Activated T-cell treated with anti-CD3 and anti-CD28 coated beads, Interleukin-2, amount 50 U/mL, for 72 hours (primary cell): Measurements from ENCODE around the gene CDC20B. TPM values are rescaled to one million over a fixed set of nuclear protein-coding genes. Genes with fewer than 3 reads are reported as not detected.
"Not testable (repeated sequence)": the region's sequence is repeated elsewhere in the genome, so short reads cannot be mapped to it uniquely, and the experiment has no call there.

ENCODE experiments used
- ATAC-seq, 2 donors: fragments of 150-1000 bp; cut with Tn5 transposase; replicated peaks in 1 of 2; 2 replicates each; pipeline ENCODE4 v1.10.0; 2021; ENCODE audit warnings: moderate library complexity in 2 of 2, mild to moderate bottlenecking in 1 of 2
- DNase-seq, 2 donors: peaks; one replicate each; pipeline ENCODE4 v3.0.0; 2021 to 2022; ENCODE audit warnings: mixed read lengths in 1 of 2
- H3K27ac Mint-ChIP-seq: one replicate; pipeline ENCODE4 v1.8.0; 2022; ENCODE audit warnings: mild to moderate bottlenecking, moderate library complexity, mixed read lengths
- H3K27me3 Mint-ChIP-seq: one replicate; pipeline ENCODE4 v1.8.0; 2022; ENCODE audit warnings: low read depth, mixed read lengths
- H3K36me3 Mint-ChIP-seq, 2 donors: one replicate each; pipeline ENCODE4 v1.8.0; 2022; ENCODE audit warnings: mixed read lengths in 2 of 2, mild to moderate bottlenecking in 1 of 2; ENCODE audit not compliant: insufficient read depth in 2 of 2
- H3K4me1 Mint-ChIP-seq: one replicate; pipeline ENCODE4 v1.8.0; 2022; ENCODE audit warnings: low read depth, mixed read lengths
- H3K4me3 Mint-ChIP-seq, 2 donors: one replicate each; pipeline ENCODE4 v1.8.0; 2022; ENCODE audit warnings: mild to moderate bottlenecking in 2 of 2, mixed read lengths in 2 of 2, moderate library complexity in 2 of 2
- H3K9me3 Mint-ChIP-seq, 2 donors: one replicate each; pipeline ENCODE4 v1.8.0; 2022; ENCODE audit warnings: mixed read lengths in 2 of 2
- total RNA-seq, 2 donors: library from RNA; stranded (reverse); gene quantifications; one replicate each; pipeline ENCODE4 v1.2.3, GENCODE V29; 2022

Gene CDC20B
- total RNA-seq, 2 donors from 2014 or later: 0.07 to 0.10 TPM

GRCh38 chr5:55105976-55106375 lies 67.0 kb downstream of the CDC20B start:
- not testable (repeated sequence) for ATAC-seq, H3K9me3 Mint-ChIP-seq, H3K27ac Mint-ChIP-seq, DNase-seq, H3K4me3 Mint-ChIP-seq, H3K36me3 Mint-ChIP-seq
- H3K27me3 Mint-ChIP-seq: peaks cover 20% of the 10 kb centered on the region
- peaks cover 37% of the 10 kb centered on the region for H3K4me1 Mint-ChIP-seq

GRCh38 chr5:55104946-55105701 lies 67.9 kb downstream of the CDC20B start:
- H3K27me3 Mint-ChIP-seq: peaks cover 20% of the 10 kb centered on the region
- H3K4me1 Mint-ChIP-seq: peaks cover 43% of the 10 kb centered on the region
- peaks cover 0 to 9% of the 10 kb centered on the region in 2 donors for H3K9me3 Mint-ChIP-seq
- H3K4me3 Mint-ChIP-seq: peak overlapping the region in 1 of 2 donors; percentile 60
- DNase-seq (no peak), ATAC-seq (no peak)
- peaks cover 8 to 9% of the 10 kb centered on the region in 2 donors for H3K36me3 Mint-ChIP-seq
- H3K27ac Mint-ChIP-seq: peak overlapping the region; percentile 58

GRCh38 chr5:55104036-55104772 lies 68.8 kb downstream of the CDC20B start:
- DNase-seq: no peak
- no peak for ATAC-seq
- Mint-ChIP-seq H3K4me3 (peak overlapping the region in 1 of 2 donors; percentile 60), H3K9me3 (peaks cover 2 to 11% of the 10 kb centered on the region in 2 donors), H3K27ac (peak overlapping the region; percentile 58), H3K36me3 (peaks cover 12% of the 10 kb centered on the region in 2 donors), H3K27me3 (peaks cover 22% of the 10 kb centered on the region), H3K4me1 (peaks cover 43% of the 10 kb centered on the region)

GRCh38 chr5:55102348-55102747 lies 70.6 kb downstream of the CDC20B start, which contains the start of gene GZMA:
GZMA (plus strand) TSS chr5:55102646; CDS start chr5:55102683, 37 bp downstream.
- peaks cover 2 to 15% of the 10 kb centered on the region in 2 donors for H3K9me3 Mint-ChIP-seq
- ATAC-seq (peak; percentile 77 to 80), DNase-seq (peak; percentile 8 to 31)
- H3K27ac Mint-ChIP-seq: peak within 1 kb of the TSS; percentile 84
- peaks cover 18 to 25% of the 10 kb centered on the region in 2 donors for H3K36me3 Mint-ChIP-seq
- peak within 1 kb of the TSS; percentile 83 to 89 for H3K4me3 Mint-ChIP-seq
- H3K27me3 Mint-ChIP-seq: peaks cover 31% of the 10 kb centered on the region
- H3K4me1 Mint-ChIP-seq: peaks cover 46% of the 10 kb centered on the region

- Mint-ChIP-seq H3K4me3 (peak overlapping the region; percentile 83 to 89), H3K27me3 (peaks cover 31% of the 10 kb centered on the region), H3K4me1 (peaks cover 52% of the 10 kb centered on the region), H3K9me3 (peaks cover 2 to 15% of the 10 kb centered on the region in 2 donors), H3K36me3 (peaks cover 18 to 28% of the 10 kb centered on the region in 2 donors), H3K27ac (peak overlapping the region; percentile 84)
- ATAC-seq (peak; percentile 87 to 88), DNase-seq (peak; percentile 15 to 16)
Observed at GRCh38 chr5:55101556-55102276, 71.3 kb downstream of the CDC20B start.

- Mint-ChIP-seq H3K4me1 (peaks cover 58% of the 10 kb centered on the region), H3K9me3 (peaks cover 2 to 15% of the 10 kb centered on the region in 2 donors), H3K36me3 (peaks cover 15 to 28% of the 10 kb centered on the region in 2 donors), H3K4me3 (peak overlapping the region in 1 of 2 donors; percentile 89), H3K27me3 (peaks cover 31% of the 10 kb centered on the region)
- not testable (repeated sequence) for H3K27ac Mint-ChIP-seq, DNase-seq
- ATAC-seq: peak; percentile 23 to 31
Observed at GRCh38 chr5:55101148-55101547, 71.8 kb downstream of the CDC20B start.

- Mint-ChIP-seq H3K27me3 (peaks cover 16% of the 10 kb centered on the region), H3K9me3 (peaks cover 2 to 15% of the 10 kb centered on the region in 2 donors), H3K36me3 (peaks cover 15 to 28% of the 10 kb centered on the region in 2 donors), H3K4me1 (peaks cover 39% of the 10 kb centered on the region), H3K4me3 (peak overlapping the region in 1 of 2 donors; percentile 33), H3K27ac (no peak overlapping the region)
- no peak for DNase-seq
- ATAC-seq: peak in 1 of 2 donors; percentile 23
Observed at GRCh38 chr5:55096861-55097260, 76.1 kb downstream of the CDC20B start.

GRCh38 chr5:55096182-55096581 lies 76.8 kb downstream of the CDC20B start:
- Mint-ChIP-seq H3K36me3 (peaks cover 15 to 28% of the 10 kb centered on the region in 2 donors), H3K9me3 (peaks cover 2 to 14% of the 10 kb centered on the region in 2 donors), H3K27ac (peak overlapping the region; percentile 73), H3K27me3 (peaks cover 16% of the 10 kb centered on the region), H3K4me1 (peaks cover 33% of the 10 kb centered on the region), H3K4me3 (peak overlapping the region; percentile 42 to 54)
- no peak for DNase-seq
- ATAC-seq: peak in 1 of 2 donors; percentile 73

- not testable (repeated sequence) for DNase-seq, H3K4me3 Mint-ChIP-seq, H3K27ac Mint-ChIP-seq, H3K9me3 Mint-ChIP-seq, ATAC-seq, H3K27me3 Mint-ChIP-seq, H3K36me3 Mint-ChIP-seq, H3K4me1 Mint-ChIP-seq
Observed at GRCh38 chr5:55091011-55091410, 82.0 kb downstream of the CDC20B start.

- ATAC-seq, H3K27ac Mint-ChIP-seq: not testable (repeated sequence)
Observed at GRCh38 chr5:55089301-55089700, 83.7 kb downstream of the CDC20B start.

GRCh38 chr5:55081541-55081940 lies 91.4 kb downstream of the CDC20B start:
- H3K4me1 Mint-ChIP-seq: no peaks in the 10 kb centered on the region
- DNase-seq: no peak
- no peaks in the 10 kb centered on the region for H3K27me3 Mint-ChIP-seq
- no peak for ATAC-seq
- H3K36me3 Mint-ChIP-seq: peaks cover 16 to 19% of the 10 kb centered on the region in 2 donors
- peaks cover 8 to 18% of the 10 kb centered on the region in 2 donors for H3K9me3 Mint-ChIP-seq
- H3K4me3 Mint-ChIP-seq: no peak overlapping the region
- H3K27ac Mint-ChIP-seq: no peak overlapping the region

More at GRCh38 chr5:55089301-55089700, 83.7 kb downstream of the CDC20B start:
- H3K27me3 Mint-ChIP-seq, H3K36me3 Mint-ChIP-seq, DNase-seq, H3K4me1 Mint-ChIP-seq, H3K4me3 Mint-ChIP-seq, H3K9me3 Mint-ChIP-seq: not testable (repeated sequence)

GRCh38 chr5:55073211-55073610 lies 99.8 kb downstream of the CDC20B start:
- Mint-ChIP-seq H3K9me3 (no peaks in the 10 kb centered on the region), H3K4me3 (peak overlapping the region in 1 of 2 donors; percentile 88), H3K27ac (peak overlapping the region; percentile 85), H3K27me3 (no peaks in the 10 kb centered on the region), H3K4me1 (peaks cover 36% of the 10 kb centered on the region), H3K36me3 (peaks cover 0 to 5% of the 10 kb centered on the region in 2 donors)
- ATAC-seq (peak; percentile 25 to 38), DNase-seq (no peak)
